ENCODE data around the gene VPS8. TPM values are rescaled to one million over a fixed set of nuclear protein-coding genes. Genes with fewer than 3 reads are reported as not detected.
A peak's percentile ranks its signal among the peaks of the same experiment; 100 is the strongest.

The VPS8 gene
- total and polyA plus RNA-seq, 2 of the 13 experiments (the other 11 are each of a cell fraction or from before 2014, with no cell fraction given), result 14.2 to 35.1 TPM

- TF ChIP-seq SMAD9 (CRISPR knock-in tag; IDR thresholded peaks at IDR 0.05), result no peak
- no peak for TF ChIP-seq ZNF350 (CRISPR knock-in tag; IDR thresholded peaks at IDR 0.05; ENCODE audit: borderline replicate concordance, low read depth)
- no peak; a peak in 2 of 4 replicates for TF ChIP-seq HMGXB4 (CRISPR knock-in tag; IDR thresholded peaks at IDR 0.05; ENCODE audit: borderline replicate concordance in 1 of 2, low read depth in 1 of 2)
- no peak for TF ChIP-seq CREB1 (IDR thresholded peaks at IDR 0.05)
- no peak for TF ChIP-seq CREB1 (CRISPR knock-in tag; IDR thresholded peaks at IDR 0.05)
- no peak for TF ChIP-seq ZNF557 (CRISPR knock-in tag; IDR thresholded peaks at IDR 0.05)
- no peak for TF ChIP-seq CHD2 (IDR thresholded peaks at IDR 0.05; ENCODE audit: low read depth, low read length)
- no peak for TF ChIP-seq SIN3B (IDR thresholded peaks at IDR 0.05; ENCODE audit: low read length)
- no peak for TF ChIP-seq SALL2 (CRISPR knock-in tag; IDR thresholded peaks at IDR 0.05)
- TF ChIP-seq PRPF4 (IDR thresholded peaks at IDR 0.05; ENCODE audit: low read depth, low read length, poor library complexity, severe bottlenecking), result no peak
- no peak for TF ChIP-seq ZNF232 (CRISPR knock-in tag; IDR thresholded peaks at IDR 0.05; ENCODE audit: borderline replicate concordance)
- 0 out of 2 replicates have a peak, but pooled peaks have one; percentile 33 for TF ChIP-seq TFDP2 (CRISPR knock-in tag; IDR thresholded peaks at IDR 0.05)
- no peak for TF ChIP-seq NR2F6 (IDR thresholded peaks at IDR 0.05)
- peak; percentile 33; the same call in 1 of the 2 replicates for TF ChIP-seq NR2F6 (CRISPR knock-in tag; IDR thresholded peaks at IDR 0.05)
- TF ChIP-seq PLRG1 (conservative IDR thresholded peaks at IDR 0.05), result no peak
- no peak for TF ChIP-seq ZSCAN25 (CRISPR knock-in tag; IDR thresholded peaks at IDR 0.05)
- TF ChIP-seq SP5 (CRISPR knock-in tag; IDR thresholded peaks at IDR 0.05; ENCODE audit: borderline replicate concordance, low read depth), result no peak
- TF ChIP-seq ZNF12 (CRISPR knock-in tag; IDR thresholded peaks at IDR 0.05), result no peak
- TF ChIP-seq THYN1 (CRISPR knock-in tag; IDR thresholded peaks at IDR 0.05; ENCODE audit: borderline replicate concordance, low read depth), result no peak
- TF ChIP-seq FOXO1 (CRISPR knock-in tag; IDR thresholded peaks at IDR 0.05), result no peak
- TF ChIP-seq ZBTB21 (CRISPR knock-in tag; IDR thresholded peaks at IDR 0.05), result no peak
- TF ChIP-seq MXI1 (IDR thresholded peaks at IDR 0.05; ENCODE audit: borderline replicate concordance, low read depth, low read length), result peak; percentile 52; the same call in 1 of the 3 replicates
- TF ChIP-seq HOXA9 (CRISPR knock-in tag; IDR thresholded peaks at IDR 0.05; ENCODE audit: borderline replicate concordance), result no peak
- no peak for TF ChIP-seq ZBTB34 (CRISPR knock-in tag; IDR thresholded peaks at IDR 0.05)
- no peak for TF ChIP-seq ZNF710 (CRISPR knock-in tag; IDR thresholded peaks at IDR 0.05; ENCODE audit: borderline replicate concordance)
Observed at GRCh38 chr3:185069037-185070030, 257.4 kb downstream of the VPS8 start (continued).

All from HepG2 (cell line).